ENCODE data around the gene CACHD1.

- TF ChIP-seq CTCF (IDR thresholded peaks at IDR 0.05) (no peak), RCOR1 (IDR thresholded peaks at IDR 0.05; ENCODE audit: low read depth, low read length) (no peak), EP300 (IDR thresholded peaks at IDR 0.05) (no peak), USF2 (IDR thresholded peaks at IDR 0.05) (no peak), RNF2 (IDR thresholded peaks at IDR 0.05; ENCODE audit: borderline replicate concordance, low read depth) (no peak), CEBPB (IDR thresholded peaks at IDR 0.05) (no peak), KDM5A (IDR thresholded peaks at IDR 0.05) (no peak)
- TF ChIP-seq, protein P1, sequence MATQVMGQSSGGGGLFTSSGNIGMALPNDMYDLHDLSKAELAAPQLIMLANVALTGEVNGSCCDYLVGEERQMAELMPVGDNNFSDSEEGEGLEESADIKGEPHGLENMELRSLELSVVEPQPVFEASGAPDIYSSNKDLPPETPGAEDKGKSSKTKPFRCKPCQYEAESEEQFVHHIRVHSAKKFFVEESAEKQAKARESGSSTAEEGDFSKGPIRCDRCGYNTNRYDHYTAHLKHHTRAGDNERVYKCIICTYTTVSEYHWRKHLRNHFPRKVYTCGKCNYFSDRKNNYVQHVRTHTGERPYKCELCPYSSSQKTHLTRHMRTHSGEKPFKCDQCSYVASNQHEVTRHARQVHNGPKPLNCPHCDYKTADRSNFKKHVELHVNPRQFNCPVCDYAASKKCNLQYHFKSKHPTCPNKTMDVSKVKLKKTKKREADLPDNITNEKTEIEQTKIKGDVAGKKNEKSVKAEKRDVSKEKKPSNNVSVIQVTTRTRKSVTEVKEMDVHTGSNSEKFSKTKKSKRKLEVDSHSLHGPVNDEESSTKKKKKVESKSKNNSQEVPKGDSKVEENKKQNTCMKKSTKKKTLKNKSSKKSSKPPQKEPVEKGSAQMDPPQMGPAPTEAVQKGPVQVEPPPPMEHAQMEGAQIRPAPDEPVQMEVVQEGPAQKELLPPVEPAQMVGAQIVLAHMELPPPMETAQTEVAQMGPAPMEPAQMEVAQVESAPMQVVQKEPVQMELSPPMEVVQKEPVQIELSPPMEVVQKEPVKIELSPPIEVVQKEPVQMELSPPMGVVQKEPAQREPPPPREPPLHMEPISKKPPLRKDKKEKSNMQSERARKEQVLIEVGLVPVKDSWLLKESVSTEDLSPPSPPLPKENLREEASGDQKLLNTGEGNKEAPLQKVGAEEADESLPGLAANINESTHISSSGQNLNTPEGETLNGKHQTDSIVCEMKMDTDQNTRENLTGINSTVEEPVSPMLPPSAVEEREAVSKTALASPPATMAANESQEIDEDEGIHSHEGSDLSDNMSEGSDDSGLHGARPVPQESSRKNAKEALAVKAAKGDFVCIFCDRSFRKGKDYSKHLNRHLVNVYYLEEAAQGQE (IDR thresholded peaks at IDR 0.05) = no peak
- TF ChIP-seq, protein P2, sequence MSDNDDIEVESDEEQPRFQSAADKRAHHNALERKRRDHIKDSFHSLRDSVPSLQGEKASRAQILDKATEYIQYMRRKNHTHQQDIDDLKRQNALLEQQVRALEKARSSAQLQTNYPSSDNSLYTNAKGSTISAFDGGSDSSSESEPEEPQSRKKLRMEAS (IDR thresholded peaks at IDR 0.05) = no peak
Measured at GRCh38 chr1:64522740-64523139, 52.8 kb downstream of the CACHD1 start.
